IPS-18c (cell line): ENCODE results near the gene RNF125.

ENCODE experiments used
- H3K4me3 ChIP-seq: 2 replicates; pipeline ENCODE4 v1.7.0; 2013; ENCODE audit warnings: low read depth, mild to moderate bottlenecking, low read length, moderate library complexity; ENCODE audit not compliant: insufficient read depth
- H3K9me3 ChIP-seq: one replicate; pipeline ENCODE4 v1.6.1; 2013; ENCODE audit warnings: mild to moderate bottlenecking, low read length, moderate library complexity; ENCODE audit not compliant: control insufficient read depth, insufficient read depth

The RNF125 gene

GRCh38 chr18:32104516-32104915, 85.9 kb downstream of the RNF125 start:
- no peaks in the 10 kb centered on the region for H3K9me3 ChIP-seq

GRCh38 chr18:32110005-32110404, 91.4 kb downstream of the RNF125 start:
- Histone ChIP-seq H3K9me3 (no peaks in the 10 kb centered on the region), H3K4me3 (no peak overlapping the region)

More at GRCh38 chr18:32104516-32104915, 85.9 kb downstream of the RNF125 start:
- no peak overlapping the region for H3K4me3 ChIP-seq

DNA sequence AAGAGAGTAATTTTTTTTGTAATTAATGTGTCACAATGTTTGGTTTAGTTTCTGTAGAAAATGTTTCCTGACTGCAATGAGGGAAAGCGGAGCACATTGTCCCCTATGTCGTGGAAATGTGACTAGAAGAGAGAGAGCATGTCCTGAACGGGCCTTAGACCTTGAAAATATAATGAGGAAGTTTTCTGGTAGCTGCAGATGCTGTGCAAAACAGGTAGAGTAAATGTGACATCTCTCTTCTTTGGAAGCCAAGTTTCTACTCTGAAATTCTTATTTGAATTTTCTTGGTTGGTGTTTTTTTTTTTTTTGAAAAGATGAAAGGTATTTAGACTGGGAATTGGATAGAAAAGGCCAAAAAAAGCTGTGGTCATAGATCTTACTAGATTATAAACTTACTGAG, 93.1 kb downstream of the RNF125 start:
- H3K4me3 ChIP-seq: no peak overlapping the region
- no peaks in the 10 kb centered on the region for H3K9me3 ChIP-seq

DNA sequence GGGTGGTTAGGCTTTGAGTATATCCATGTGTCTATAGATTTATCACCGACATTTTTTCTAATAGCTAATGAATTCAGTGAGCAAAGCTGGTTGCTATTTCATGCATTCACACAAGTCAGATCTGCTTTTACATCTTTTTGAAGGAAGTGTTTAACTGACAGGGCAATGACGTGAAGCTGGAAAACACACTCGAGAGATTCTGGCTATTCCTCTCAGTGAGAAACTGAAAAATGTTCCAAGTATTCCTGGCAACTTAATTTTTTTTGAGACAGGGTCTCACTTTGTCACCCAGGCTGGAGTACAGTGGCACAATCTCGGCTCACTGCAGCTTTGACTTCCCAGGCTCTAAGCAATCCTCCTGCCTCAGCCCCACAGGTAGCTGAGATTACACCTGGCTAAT, 94.2 kb downstream of the RNF125 start:
- Histone ChIP-seq H3K9me3 (no peaks in the 10 kb centered on the region), H3K4me3 (no peak overlapping the region)

DNA sequence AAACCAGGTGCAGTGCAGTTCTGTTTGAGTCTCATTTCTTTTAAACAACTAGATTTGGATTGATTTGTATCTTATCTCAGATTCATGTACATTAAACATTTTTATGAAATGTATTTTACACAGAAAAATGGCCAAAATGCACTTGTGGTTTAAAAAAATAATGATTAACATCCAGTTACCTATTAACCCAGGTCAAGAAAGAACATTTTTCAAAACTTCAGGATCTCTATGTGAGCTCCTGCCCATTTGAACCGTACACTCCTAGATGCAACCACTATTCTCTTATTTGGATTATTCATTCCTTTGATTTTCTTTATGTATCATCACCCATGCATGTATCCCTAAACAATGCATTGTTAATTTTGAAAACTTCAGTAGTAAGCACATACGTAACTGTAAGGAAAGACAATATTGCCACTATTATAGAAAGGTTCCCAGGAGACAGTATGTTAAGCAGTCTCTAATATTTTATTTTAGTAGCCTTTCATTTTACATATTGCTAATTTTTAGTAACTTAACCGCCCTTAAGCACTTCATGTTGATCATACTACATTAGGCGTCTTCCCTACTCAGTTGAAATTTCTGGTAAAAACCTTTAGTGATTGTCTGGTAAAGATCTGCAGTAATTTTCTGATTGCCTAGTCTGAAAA, 95.8 kb downstream of the RNF125 start:
- H3K9me3 ChIP-seq: no peaks in the 10 kb centered on the region
- no peak overlapping the region for H3K4me3 ChIP-seq

- Histone ChIP-seq H3K9me3 (no peaks in the 10 kb centered on the region), H3K4me3 (no peak overlapping the region)
Observed at GRCh38 chr18:32122039-32122438, 103.4 kb downstream of the RNF125 start.
